B cell (primary cell): ENCODE data around the gene PALLD. TPM values are rescaled to one million over a fixed set of nuclear protein-coding genes. Genes with fewer than 3 reads are reported as not detected.

Experiments
- ATAC-seq: fragments of 200-7000 bp; cut with Tn5 transposase; one replicate; pipeline ENCODE4 v1.10.0; 2021; ENCODE audit warnings: low read depth, mild to moderate bottlenecking, moderate number of reproducible peaks, moderate library complexity
- CTCF ChIA-PET: fragments of 350-600 bp; sonication (Branson Sonifier 250); formaldehyde crosslinking; loops from one replicate; lab custom pipeline; 2021; ENCODE audit warnings: antibody characterized with exemption, inconsistent platforms; lab: Charles Lee
- POLR2A ChIA-PET: fragments of 350-600 bp; sonication (Branson Sonifier 250); formaldehyde crosslinking; loops from one replicate; lab custom pipeline; 2021; ENCODE audit warnings: antibody characterized with exemption; lab: Charles Lee
- DNase-seq: peaks from one replicate; pipeline ENCODE4 v3.0.0; 2013
- H2AFZ ChIP-seq: 2 replicates; pipeline ENCODE4 v1.6.1; 2012; ENCODE audit warnings: mild to moderate bottlenecking, low read depth, low read length; ENCODE audit not compliant: insufficient read depth, poor library complexity, severe bottlenecking
- H3K27ac ChIP-seq, 2 donors: 1 replicate in 1 of 2; 2 replicates in 1 of 2; pipeline ENCODE4 v1.5.1; 2012 to 2013; ENCODE audit warnings: low read length in 2 of 2, mild to moderate bottlenecking in 2 of 2, moderate library complexity in 1 of 2
- H3K27me3 ChIP-seq, 4 experiments: fragments of 200-600 bp in 1 of 4; sonication (generic) in 1 of 4; replicated peaks in 1 of 4; 1 replicate in 2 of 4; 2 replicates in 2 of 4; pipeline versions ENCODE4 v1.6.1 to v1.7.0; 2013 to 2016; ENCODE audit warnings: low read length in 3 of 4, mild to moderate bottlenecking in 2 of 4, mixed read lengths in 1 of 4, moderate library complexity in 1 of 4; ENCODE audit not compliant: insufficient read depth in 4 of 4, control insufficient read depth in 3 of 4; ENCODE audit errors: control extremely low read depth in 1 of 4
- H3K36me3 ChIP-seq, 2 experiments: replicated peaks in 1 of 2; 1 replicate in 1 of 2; 2 replicates in 1 of 2; pipeline versions ENCODE4 v1.6.1 to v1.7.1; 2013; ENCODE audit warnings: low read length in 1 of 2; ENCODE audit not compliant: insufficient read depth in 2 of 2, control insufficient read depth in 1 of 2; ENCODE audit errors: control extremely low read depth in 1 of 2, extremely low read depth in 1 of 2
- H3K4me1 ChIP-seq, 2 donors: fragments of 200-600 bp in 1 of 2; sonication (generic) in 1 of 2; 1 replicate in 1 of 2; 2 replicates in 1 of 2; pipeline versions ENCODE4 v1.5.1 to v1.6.1; 2013 to 2017; ENCODE audit warnings: low read length in 2 of 2; ENCODE audit not compliant: control insufficient read depth in 2 of 2, insufficient read depth in 2 of 2
- H3K4me2 ChIP-seq: replicated peaks from 2 replicates; pipeline ENCODE3; 2012; ENCODE audit warnings: mild to moderate bottlenecking, low read depth, low read length; ENCODE audit not compliant: poor library complexity, severe bottlenecking
- H3K4me3 ChIP-seq, 5 experiments: fragments of 200-600 bp in 1 of 5; sonication (generic) in 1 of 5; 1 replicate in 3 of 5; 2 replicates in 2 of 5; pipeline versions ENCODE4 v1.5.1 to v1.7.0; 2011 to 2016; ENCODE audit warnings: low read length in 4 of 5, mild to moderate bottlenecking in 4 of 5, low read depth in 2 of 5, control low read depth in 1 of 5, moderate library complexity in 1 of 5; ENCODE audit not compliant: insufficient read depth in 1 of 5; ENCODE audit errors: control extremely low read depth in 1 of 5, extremely low read depth in 1 of 5
- H3K79me2 ChIP-seq: fragments of 200-600 bp; sonication (generic); one replicate; pipeline ENCODE4 v1.6.0; 2016; ENCODE audit warnings: low read length; ENCODE audit not compliant: control insufficient read depth, insufficient read depth
- H3K9ac ChIP-seq: fragments of 200-600 bp; sonication (generic); 2 replicates; pipeline ENCODE4 v1.6.1; 2017; ENCODE audit warnings: mild to moderate bottlenecking, low read length, moderate library complexity
- H3K9me3 ChIP-seq, 3 donors: one replicate each; pipeline versions ENCODE4 v1.6.1 to v1.7.1; 2013; ENCODE audit warnings: low read length in 2 of 3; ENCODE audit not compliant: control insufficient read depth in 2 of 3, insufficient read depth in 1 of 3; ENCODE audit errors: control extremely low read depth in 1 of 3
- H4K20me1 ChIP-seq: 2 replicates; pipeline ENCODE4 v1.6.0; 2012; ENCODE audit warnings: mild to moderate bottlenecking, low read length; ENCODE audit not compliant: insufficient read depth, control insufficient read depth, poor library complexity, severe bottlenecking
- H3K27ac Mint-ChIP-seq: one replicate; pipeline ENCODE4 v1.8.0; 2021; ENCODE audit warnings: mixed read lengths
- H3K27me3 Mint-ChIP-seq: one replicate; pipeline ENCODE4 v1.8.0; 2021; ENCODE audit warnings: mixed read lengths
- H3K4me1 Mint-ChIP-seq: one replicate; pipeline ENCODE4 v1.8.0; 2021; ENCODE audit warnings: mixed read lengths
- H3K4me3 Mint-ChIP-seq: one replicate; pipeline ENCODE4 v1.8.0; 2021; ENCODE audit warnings: mixed read lengths
- H3K9me3 Mint-ChIP-seq: one replicate; pipeline ENCODE4 v1.8.0; 2022; ENCODE audit warnings: mixed read lengths; ENCODE audit not compliant: insufficient read depth
- EZH2 ChIP-seq: IDR thresholded peaks from 2 replicates; pipeline ENCODE4 v1.6.1; 2012; ENCODE audit warnings: borderline replicate concordance, low read depth, mild to moderate bottlenecking, moderate library complexity, low read length; ENCODE audit not compliant: insufficient read depth, poor library complexity, severe bottlenecking
- WGBS: methylation state at CpG from one replicate; pipeline ENCODE4 v1.1.5; 2013; ENCODE audit warnings: missing lambda C conversion rate; ENCODE audit not compliant: insufficient coverage; 5-methylcytosine and 5-hydroxymethylcytosine counted together
- intact Hi-C: fragments of 100-400 bp; cut with micrococcal nuclease; formaldehyde crosslinking; loops from one replicate; pipeline ENCODE4 v1.10.0; 2022
- polyA plus RNA-seq: library from polyadenylated mRNA; depleted of rRNA; stranded (reverse); fragments of >200 nt; gene quantifications from 2 replicates; pipeline ENCODE4 v1.2.3, GENCODE V29; 2012
- total RNA-seq, 2 donors: library from RNA; stranded (reverse); fragments of 120-200 nt in 1 of 2; gene quantifications; 1 replicate in 1 of 2; 2 replicates in 1 of 2; pipeline versions ENCODE4 v1.2.3 to v1.2.4, GENCODE V29; 2013 to 2022
- TF ChIP-seq, protein P1 (sequence below): fragments of 200-600 bp; IDR thresholded peaks from one replicate; pipeline ENCODE4 v1.8.0; 2022; ENCODE audit warnings: antibody characterized with exemption, mild to moderate bottlenecking

Gene PALLD
- total and polyA plus RNA-seq, 2 donors (not counting 1 experiment from before 2014, with no cell fraction given): 0.63 to 0.71 TPM

DNA sequence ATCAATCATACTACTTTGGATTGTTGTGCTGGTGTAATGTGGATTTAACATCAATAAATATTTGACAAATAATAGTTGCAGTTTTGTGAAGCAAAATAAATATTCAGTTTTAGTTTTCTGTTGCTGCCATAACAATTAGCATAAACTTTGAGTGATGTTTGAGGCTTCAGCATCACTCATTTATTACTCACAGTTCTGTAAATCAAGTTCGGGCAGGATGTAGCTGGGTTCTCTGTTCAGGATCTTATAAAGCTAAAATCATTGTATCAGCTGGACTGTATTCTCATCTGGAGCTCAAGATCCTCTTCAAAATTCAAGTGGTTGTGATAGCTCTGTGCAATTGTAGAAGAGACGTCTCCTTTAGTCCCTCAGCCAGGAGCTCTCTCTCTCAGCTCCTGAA lies 431.5 kb downstream of the PALLD start:
- no peak for TF ChIP-seq EZH2
- TF ChIP-seq, protein P1, sequence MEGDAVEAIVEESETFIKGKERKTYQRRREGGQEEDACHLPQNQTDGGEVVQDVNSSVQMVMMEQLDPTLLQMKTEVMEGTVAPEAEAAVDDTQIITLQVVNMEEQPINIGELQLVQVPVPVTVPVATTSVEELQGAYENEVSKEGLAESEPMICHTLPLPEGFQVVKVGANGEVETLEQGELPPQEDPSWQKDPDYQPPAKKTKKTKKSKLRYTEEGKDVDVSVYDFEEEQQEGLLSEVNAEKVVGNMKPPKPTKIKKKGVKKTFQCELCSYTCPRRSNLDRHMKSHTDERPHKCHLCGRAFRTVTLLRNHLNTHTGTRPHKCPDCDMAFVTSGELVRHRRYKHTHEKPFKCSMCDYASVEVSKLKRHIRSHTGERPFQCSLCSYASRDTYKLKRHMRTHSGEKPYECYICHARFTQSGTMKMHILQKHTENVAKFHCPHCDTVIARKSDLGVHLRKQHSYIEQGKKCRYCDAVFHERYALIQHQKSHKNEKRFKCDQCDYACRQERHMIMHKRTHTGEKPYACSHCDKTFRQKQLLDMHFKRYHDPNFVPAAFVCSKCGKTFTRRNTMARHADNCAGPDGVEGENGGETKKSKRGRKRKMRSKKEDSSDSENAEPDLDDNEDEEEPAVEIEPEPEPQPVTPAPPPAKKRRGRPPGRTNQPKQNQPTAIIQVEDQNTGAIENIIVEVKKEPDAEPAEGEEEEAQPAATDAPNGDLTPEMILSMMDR: no peak
- DNase-seq (no peak), ATAC-seq (no peak)
- no peak overlapping the region for H3K4me3 Mint-ChIP-seq
- no peaks in the 10 kb centered on the region for H3K27me3 ChIP-seq
- H3K4me2 ChIP-seq: no peak overlapping the region
- peaks cover 0 to 13% (median 11%) of the 10 kb centered on the region in 3 donors for H3K9me3 ChIP-seq
- no peaks in the 10 kb centered on the region for H3K4me1 Mint-ChIP-seq
- no peak overlapping the region for H3K27ac ChIP-seq
- no peaks in the 10 kb centered on the region for H3K36me3 ChIP-seq
- peaks cover 4% of the 10 kb centered on the region for H3K9me3 Mint-ChIP-seq
- no peak overlapping the region for H2AFZ ChIP-seq
- H3K27ac Mint-ChIP-seq: no peak overlapping the region
- no peaks in the 10 kb centered on the region for H3K4me1 ChIP-seq
- no peaks in the 10 kb centered on the region for H3K79me2 ChIP-seq
- 100% methylated on average over 1 of the region's 2 CpGs for WGBS
- intact Hi-C loops: loop anchor here (10.0 kb wide), 1 partner anchor 414 kb away; no protein-coding TSS in a partner anchor
- CTCF ChIA-PET: interaction anchor here (0.7 to 1.3 kb wide), 3 partner anchors 557 to 607 kb away, joined by 3 to 5 read pairs (median 4); no protein-coding TSS in a partner anchor
- no peak overlapping the region for H3K9ac ChIP-seq
- H4K20me1 ChIP-seq: no peaks in the 10 kb centered on the region
- H3K27me3 Mint-ChIP-seq: no peaks in the 10 kb centered on the region
- POLR2A ChIA-PET: no interaction called here
- no peak overlapping the region for H3K4me3 ChIP-seq

DNA sequence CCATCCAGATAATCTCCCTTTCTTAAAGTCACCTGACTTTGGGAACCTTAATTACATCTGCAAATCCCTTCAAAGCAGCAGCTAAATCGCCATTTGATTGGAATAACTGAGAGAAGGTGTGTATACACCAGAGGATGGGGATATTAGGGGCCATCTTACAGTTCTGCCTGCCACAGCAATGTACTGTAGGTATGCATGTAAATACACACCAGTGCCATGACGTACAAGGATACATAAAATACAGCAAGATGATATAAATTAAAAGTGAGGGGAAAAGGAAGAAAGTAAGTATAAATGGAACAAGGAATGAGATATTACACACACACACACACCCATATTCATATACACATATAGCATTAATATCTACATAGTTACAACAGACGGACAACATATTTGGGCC lies 432.0 kb downstream of the PALLD start:
- intact Hi-C loops: loop anchor here (10.0 kb wide), 1 partner anchor 414 kb away; no protein-coding TSS in a partner anchor
- no peaks in the 10 kb centered on the region for H3K27me3 Mint-ChIP-seq

More for the DNA sequence above, 432.0 kb downstream of the PALLD start:
- CTCF ChIA-PET: interaction anchor here (0.7 to 1.5 kb wide), 4 partner anchors 8 to 637 kb away, joined by 3 to 6 read pairs (median 5); no protein-coding TSS in a partner anchor
- DNase-seq (no peak), ATAC-seq (no peak)
- Histone ChIP-seq H3K9ac (no peak overlapping the region), H3K79me2 (no peaks in the 10 kb centered on the region), H4K20me1 (no peaks in the 10 kb centered on the region), H3K27me3 (no peaks in the 10 kb centered on the region), H3K36me3 (no peaks in the 10 kb centered on the region), H3K9me3 (peaks cover 0 to 13% (median 11%) of the 10 kb centered on the region in 3 donors), H3K4me3 (no peak overlapping the region), H3K4me1 (no peaks in the 10 kb centered on the region), H3K4me2 (no peak overlapping the region), H2AFZ (no peak overlapping the region), H3K27ac (no peak overlapping the region)
- Mint-ChIP-seq H3K4me3 (no peak overlapping the region), H3K9me3 (peaks cover 7% of the 10 kb centered on the region), H3K4me1 (no peaks in the 10 kb centered on the region), H3K27ac (no peak overlapping the region)
- no CpG with 5 or more reads among the region's 3 CpGs for WGBS
- POLR2A ChIA-PET: no interaction called here
- TF ChIP-seq EZH2: no peak
- TF ChIP-seq, protein P1: no peak
